ENCODE measurements around the gene DISC1. TPM values are rescaled to one million over a fixed set of nuclear protein-coding genes. Genes with fewer than 3 reads are reported as not detected.

The DISC1 gene
- total RNA-seq, 1 experiment from 2014 or later, result 0.36 TPM

DNA sequence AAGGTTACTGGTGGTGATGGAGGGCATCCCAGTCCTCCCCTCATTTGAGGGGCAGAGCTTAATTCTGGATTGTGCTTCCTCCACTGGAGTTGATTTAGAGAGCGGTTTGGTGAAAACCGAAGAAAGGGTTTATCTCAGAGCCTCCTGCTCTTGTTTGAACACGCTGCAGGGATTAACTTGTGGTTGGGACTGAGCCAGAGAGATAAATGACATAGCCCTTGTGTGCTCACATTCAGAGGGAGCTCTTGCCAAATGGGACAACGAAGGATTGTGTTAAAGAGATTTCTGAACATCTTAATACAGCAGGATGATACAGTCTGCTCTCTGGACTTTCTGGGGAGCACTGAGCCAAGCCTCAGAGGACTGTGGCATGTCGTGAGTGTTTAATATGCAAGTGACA, 308.2 kb downstream of the DISC1 start:
- H3K27me3 ChIP-seq (ENCODE audit: control insufficient read depth, insufficient read depth, low read length), result peaks cover 2% of the 10 kb centered on the region; the same call in 1 of the 2 replicates
- TF ChIP-seq, protein P1, sequence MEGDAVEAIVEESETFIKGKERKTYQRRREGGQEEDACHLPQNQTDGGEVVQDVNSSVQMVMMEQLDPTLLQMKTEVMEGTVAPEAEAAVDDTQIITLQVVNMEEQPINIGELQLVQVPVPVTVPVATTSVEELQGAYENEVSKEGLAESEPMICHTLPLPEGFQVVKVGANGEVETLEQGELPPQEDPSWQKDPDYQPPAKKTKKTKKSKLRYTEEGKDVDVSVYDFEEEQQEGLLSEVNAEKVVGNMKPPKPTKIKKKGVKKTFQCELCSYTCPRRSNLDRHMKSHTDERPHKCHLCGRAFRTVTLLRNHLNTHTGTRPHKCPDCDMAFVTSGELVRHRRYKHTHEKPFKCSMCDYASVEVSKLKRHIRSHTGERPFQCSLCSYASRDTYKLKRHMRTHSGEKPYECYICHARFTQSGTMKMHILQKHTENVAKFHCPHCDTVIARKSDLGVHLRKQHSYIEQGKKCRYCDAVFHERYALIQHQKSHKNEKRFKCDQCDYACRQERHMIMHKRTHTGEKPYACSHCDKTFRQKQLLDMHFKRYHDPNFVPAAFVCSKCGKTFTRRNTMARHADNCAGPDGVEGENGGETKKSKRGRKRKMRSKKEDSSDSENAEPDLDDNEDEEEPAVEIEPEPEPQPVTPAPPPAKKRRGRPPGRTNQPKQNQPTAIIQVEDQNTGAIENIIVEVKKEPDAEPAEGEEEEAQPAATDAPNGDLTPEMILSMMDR (IDR thresholded peaks at IDR 0.05), result no peak
- TF ChIP-seq, protein P2, sequence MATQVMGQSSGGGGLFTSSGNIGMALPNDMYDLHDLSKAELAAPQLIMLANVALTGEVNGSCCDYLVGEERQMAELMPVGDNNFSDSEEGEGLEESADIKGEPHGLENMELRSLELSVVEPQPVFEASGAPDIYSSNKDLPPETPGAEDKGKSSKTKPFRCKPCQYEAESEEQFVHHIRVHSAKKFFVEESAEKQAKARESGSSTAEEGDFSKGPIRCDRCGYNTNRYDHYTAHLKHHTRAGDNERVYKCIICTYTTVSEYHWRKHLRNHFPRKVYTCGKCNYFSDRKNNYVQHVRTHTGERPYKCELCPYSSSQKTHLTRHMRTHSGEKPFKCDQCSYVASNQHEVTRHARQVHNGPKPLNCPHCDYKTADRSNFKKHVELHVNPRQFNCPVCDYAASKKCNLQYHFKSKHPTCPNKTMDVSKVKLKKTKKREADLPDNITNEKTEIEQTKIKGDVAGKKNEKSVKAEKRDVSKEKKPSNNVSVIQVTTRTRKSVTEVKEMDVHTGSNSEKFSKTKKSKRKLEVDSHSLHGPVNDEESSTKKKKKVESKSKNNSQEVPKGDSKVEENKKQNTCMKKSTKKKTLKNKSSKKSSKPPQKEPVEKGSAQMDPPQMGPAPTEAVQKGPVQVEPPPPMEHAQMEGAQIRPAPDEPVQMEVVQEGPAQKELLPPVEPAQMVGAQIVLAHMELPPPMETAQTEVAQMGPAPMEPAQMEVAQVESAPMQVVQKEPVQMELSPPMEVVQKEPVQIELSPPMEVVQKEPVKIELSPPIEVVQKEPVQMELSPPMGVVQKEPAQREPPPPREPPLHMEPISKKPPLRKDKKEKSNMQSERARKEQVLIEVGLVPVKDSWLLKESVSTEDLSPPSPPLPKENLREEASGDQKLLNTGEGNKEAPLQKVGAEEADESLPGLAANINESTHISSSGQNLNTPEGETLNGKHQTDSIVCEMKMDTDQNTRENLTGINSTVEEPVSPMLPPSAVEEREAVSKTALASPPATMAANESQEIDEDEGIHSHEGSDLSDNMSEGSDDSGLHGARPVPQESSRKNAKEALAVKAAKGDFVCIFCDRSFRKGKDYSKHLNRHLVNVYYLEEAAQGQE (IDR thresholded peaks at IDR 0.05; ENCODE audit: insufficient read depth in 1 of 2, low read depth in 2 of 2, low read length in 1 of 2), result no peak
- TF ChIP-seq SIN3A (IDR thresholded peaks at IDR 0.05; ENCODE audit: borderline replicate concordance, insufficient read depth, low read depth, low read length) (no peak), TCF7L2 (IDR thresholded peaks at IDR 0.05; ENCODE audit: low read depth, low read length) (no peak), POLR2AphosphoS5 (IDR thresholded peaks at IDR 0.05; ENCODE audit: low read depth, low read length) (no peak)
- no peak overlapping the region for H3K27ac ChIP-seq (ENCODE audit: low read length)
- no peaks in the 10 kb centered on the region for H3K9me3 ChIP-seq (ENCODE audit: control insufficient read depth, insufficient read depth, low read depth, low read length)
- H3K36me3 ChIP-seq (ENCODE audit: control insufficient read depth, insufficient read depth, low read length), result no peaks in the 10 kb centered on the region
- no peak overlapping the region for H3K4me3 ChIP-seq (ENCODE audit: low read depth in 2 of 2, low read length in 2 of 2)
- CTCF ChIA-PET, result no interaction called here
- intact Hi-C loops (cut with micrococcal nuclease; ENCODE audit: unreplicated experiment), result no loop called here
- H3K4me1 ChIP-seq (ENCODE audit: control insufficient read depth, insufficient read depth, low read length), result no peaks in the 10 kb centered on the region
- DNase-seq (ENCODE audit: low read depth, low spot score), result no peak
- no peak for ATAC-seq
- BruUV-seq (replicated peaks), result no TSS peak
- POLR2A ChIA-PET, result no interaction called here
- in situ Hi-C loops (cut with HindIII; ENCODE audit: low pct_unique_long_range_greater_than_20kb, low sequenced_read_pairs), result no loop called here

DNA sequence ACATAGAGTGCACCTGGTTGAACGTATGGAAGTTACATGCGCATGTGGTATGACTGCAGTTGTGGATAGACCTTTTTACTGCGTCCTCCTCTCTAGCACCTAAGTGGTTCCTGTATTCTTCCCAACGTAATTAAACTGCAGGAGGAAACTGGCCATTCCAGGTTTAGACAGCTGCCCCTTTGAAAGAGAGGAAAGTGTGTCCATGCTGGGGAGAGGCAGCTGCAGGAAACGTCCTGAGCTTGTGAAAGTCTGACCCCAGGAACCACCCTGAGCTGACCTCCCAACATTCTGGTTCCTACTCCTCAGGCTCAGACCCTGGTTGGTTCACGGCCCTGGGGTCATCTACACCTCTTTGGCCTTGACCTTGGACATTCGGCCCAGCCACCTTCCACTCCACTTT, 309.3 kb downstream of the DISC1 start:
- ATAC-seq (no peak), DNase-seq (ENCODE audit: low read depth, low spot score) (no peak)
- ChIA-PET CTCF (no interaction called here), POLR2A (no interaction called here)
- Histone ChIP-seq H3K4me3 (ENCODE audit: low read depth in 2 of 2, low read length in 2 of 2) (no peak overlapping the region), H3K36me3 (ENCODE audit: control insufficient read depth, insufficient read depth, low read length) (no peaks in the 10 kb centered on the region), H3K27me3 (ENCODE audit: control insufficient read depth, insufficient read depth, low read length) (peaks cover 2% of the 10 kb centered on the region; the same call in 1 of the 2 replicates), H3K27ac (ENCODE audit: low read length) (no peak overlapping the region), H3K9me3 (ENCODE audit: control insufficient read depth, insufficient read depth, low read depth, low read length) (no peaks in the 10 kb centered on the region), H3K4me1 (ENCODE audit: control insufficient read depth, insufficient read depth, low read length) (no peaks in the 10 kb centered on the region)
- no TSS peak for BruUV-seq (replicated peaks)
- intact Hi-C loops (cut with micrococcal nuclease; ENCODE audit: unreplicated experiment), result no loop called here
- in situ Hi-C loops (cut with HindIII; ENCODE audit: low pct_unique_long_range_greater_than_20kb, low sequenced_read_pairs), result no loop called here
- TF ChIP-seq TCF7L2 (IDR thresholded peaks at IDR 0.05; ENCODE audit: low read depth, low read length), result no peak
- TF ChIP-seq, protein P2 (IDR thresholded peaks at IDR 0.05; ENCODE audit: insufficient read depth in 1 of 2, low read depth in 2 of 2, low read length in 1 of 2), result no peak
- no peak for TF ChIP-seq SIN3A (IDR thresholded peaks at IDR 0.05; ENCODE audit: borderline replicate concordance, insufficient read depth, low read depth, low read length)
- TF ChIP-seq, protein P1 (IDR thresholded peaks at IDR 0.05), result no peak
